HEK293 (cell line): Measurements from ENCODE around the gene TSPAN17.
"Not testable (repeated sequence)": the region's sequence is repeated elsewhere in the genome, so short reads cannot be mapped to it uniquely, and the experiment has no call there.

Experiments used
- CTCF ChIA-PET: fragments of 350-600 bp; formaldehyde crosslinking; extraction: SDS; loops from one replicate; lab custom pipeline; 2021; ENCODE audit warnings: antibody characterized with exemption; lab: Yijun Ruan, JAX
- POLR2A ChIA-PET: fragments of 300-600 bp; formaldehyde crosslinking; extraction: SDS; loops from one replicate; lab custom pipeline; 2020; ENCODE audit warnings: antibody characterized with exemption, inconsistent platforms; lab: Yijun Ruan, JAX
- H3K27ac ChIP-seq: fragments of 200-500 bp; sonication (Bioruptor generic); 2 replicates; pipeline ENCODE4 v1.5.1; 2014; ENCODE audit warnings: low read depth, low read length, control low read depth, inconsistent platforms; ENCODE audit errors: extremely low read depth
- H3K36me3 ChIP-seq, 2 experiments: fragments of 200-500 bp in 1 of 2; sonication (Bioruptor generic) in 1 of 2; 1 replicate in 1 of 2; 2 replicates in 1 of 2; pipeline ENCODE4 v1.5.1; 2014 to 2017; ENCODE audit warnings: inconsistent platforms in 2 of 2, low read length in 2 of 2; ENCODE audit not compliant: control insufficient read depth in 2 of 2, insufficient read depth in 1 of 2
- H3K4me1 ChIP-seq: fragments of 200-500 bp; sonication (Bioruptor generic); 2 replicates; pipeline ENCODE4 v1.5.1; 2014; ENCODE audit warnings: mild to moderate bottlenecking, low read length, inconsistent platforms; ENCODE audit not compliant: control insufficient read depth, insufficient read depth
- H3K4me3 ChIP-seq: 2 replicates; pipeline ENCODE4 v1.5.1; 2011; ENCODE audit warnings: low read depth, mild to moderate bottlenecking, control low read depth, low read length, moderate library complexity
- H3K9me3 ChIP-seq: fragments of 200-500 bp; sonication (Bioruptor generic); 2 replicates; pipeline ENCODE4 v1.5.1; 2014; ENCODE audit warnings: low read depth, low read length, inconsistent platforms; ENCODE audit not compliant: control insufficient read depth, insufficient read depth
- RBAK ChIP-seq: fragments of 450-650 bp; formaldehyde crosslinking; IDR thresholded peaks from 2 replicates; pipeline ENCODE4 v1.5.1; 2016; ENCODE audit warnings: missing biosample characterization, missing genetic modification characterization
- ZBTB11 ChIP-seq: fragments of 450-650 bp; formaldehyde crosslinking; conservative IDR thresholded peaks from 2 replicates; pipeline ENCODE4 v1.5.1; 2016; ENCODE audit warnings: low read depth, missing biosample characterization, missing genetic modification characterization
- ZBTB8A ChIP-seq: fragments of 450-650 bp; formaldehyde crosslinking; IDR thresholded peaks from 2 replicates; pipeline ENCODE4 v1.5.1; 2016; ENCODE audit warnings: missing biosample characterization, missing genetic modification characterization
- ZNF140 ChIP-seq: fragments of 450-650 bp; formaldehyde crosslinking; IDR thresholded peaks from 2 replicates; pipeline ENCODE4 v1.5.1; 2016; ENCODE audit warnings: missing biosample characterization, missing genetic modification characterization
- ZNF202 ChIP-seq: fragments of 450-650 bp; formaldehyde crosslinking; IDR thresholded peaks from 2 replicates; pipeline ENCODE4 v1.5.1; 2016; ENCODE audit warnings: missing biosample characterization, missing genetic modification characterization, borderline replicate concordance
- ZNF223 ChIP-seq: fragments of 450-650 bp; formaldehyde crosslinking; IDR thresholded peaks from 2 replicates; pipeline ENCODE4 v1.5.1; 2016; ENCODE audit warnings: missing biosample characterization, missing genetic modification characterization
- ZNF266 ChIP-seq: fragments of 450-650 bp; formaldehyde crosslinking; IDR thresholded peaks from 2 replicates; pipeline ENCODE4 v1.5.1; 2016; ENCODE audit warnings: missing biosample characterization, missing genetic modification characterization, low read depth
- ZNF292 ChIP-seq: fragments of 450-650 bp; formaldehyde crosslinking; IDR thresholded peaks from 2 replicates; pipeline ENCODE4 v1.5.1; 2016; ENCODE audit warnings: low read depth, missing biosample characterization, missing genetic modification characterization, borderline replicate concordance
- ZNF394 ChIP-seq: fragments of 450-650 bp; formaldehyde crosslinking; IDR thresholded peaks from 2 replicates; pipeline ENCODE4 v1.5.1; 2016; ENCODE audit warnings: missing biosample characterization, missing genetic modification characterization, mild to moderate bottlenecking, moderate library complexity, borderline replicate concordance
- ZNF404 ChIP-seq: fragments of 450-650 bp; formaldehyde crosslinking; IDR thresholded peaks from 2 replicates; pipeline ENCODE4 v1.5.1; 2017; ENCODE audit warnings: missing biosample characterization, missing genetic modification characterization
- ZNF426 ChIP-seq: fragments of 450-650 bp; formaldehyde crosslinking; IDR thresholded peaks from 2 replicates; pipeline ENCODE4 v1.5.1; 2017; ENCODE audit warnings: missing biosample characterization, missing genetic modification characterization, mild to moderate bottlenecking, inconsistent platforms, moderate library complexity
- ZNF433 ChIP-seq: fragments of 450-650 bp; formaldehyde crosslinking; IDR thresholded peaks from 2 replicates; pipeline ENCODE4 v1.5.1; 2016; ENCODE audit warnings: missing biosample characterization, missing genetic modification characterization, low read depth
- ZNF518A ChIP-seq: fragments of 450-650 bp; formaldehyde crosslinking; conservative IDR thresholded peaks from 2 replicates; pipeline ENCODE4 v1.5.1; 2016; ENCODE audit warnings: low read depth, missing biosample characterization, missing genetic modification characterization
- ZNF560 ChIP-seq: fragments of 450-650 bp; formaldehyde crosslinking; IDR thresholded peaks from 2 replicates; pipeline ENCODE4 v1.5.1; 2017; ENCODE audit warnings: missing biosample characterization, missing genetic modification characterization, borderline replicate concordance
- ZNF623 ChIP-seq: fragments of 450-650 bp; formaldehyde crosslinking; IDR thresholded peaks from 2 replicates; pipeline ENCODE4 v1.5.1; 2016; ENCODE audit warnings: missing biosample characterization, missing genetic modification characterization
- ZNF654 ChIP-seq: fragments of 450-650 bp; formaldehyde crosslinking; IDR thresholded peaks from 2 replicates; pipeline ENCODE4 v1.5.1; 2016; ENCODE audit warnings: low read depth, missing biosample characterization, missing genetic modification characterization
- ZNF664 ChIP-seq: fragments of 450-650 bp; formaldehyde crosslinking; IDR thresholded peaks from 2 replicates; pipeline ENCODE4 v1.5.1; 2016; ENCODE audit warnings: missing biosample characterization, missing genetic modification characterization

TSPAN17 gene

GRCh38 chr5:176699446-176699845, 52.2 kb downstream of the TSPAN17 start:
- H3K9me3 ChIP-seq, POLR2A ChIA-PET, H3K27ac ChIP-seq, H3K4me3 ChIP-seq: not testable (repeated sequence)
- TF ChIP-seq RBAK (tag by site-specific recombination) (0 out of 2 replicates have a peak, but pooled peaks have one; percentile 38), ZNF266 (tag by site-specific recombination) (peak; percentile 65; the same call in 1 of the 2 replicates), ZNF140 (peak; percentile 36; the same call in 1 of the 2 replicates), ZNF404 (tag by site-specific recombination) (0 out of 2 replicates have a peak, but pooled peaks have one; percentile 14), ZBTB8A (tag by site-specific recombination) (peak; percentile 40; the same call in 1 of the 2 replicates), ZNF560 (tag by site-specific recombination) (0 out of 2 replicates have a peak, but pooled peaks have one; percentile 30), ZNF292 (tag by site-specific recombination) (peak; percentile 61; the same call in 1 of the 2 replicates), ZNF223 (tag by site-specific recombination) (0 out of 2 replicates have a peak, but pooled peaks have one; percentile 53), ZNF623 (tag by site-specific recombination) (peak; percentile 59), ZNF518A (peak; percentile 78), ZBTB11 (peak; percentile 49; the same call in 1 of the 2 replicates), ZNF394 (tag by site-specific recombination) (peak; percentile 86), ZNF654 (tag by site-specific recombination) (peak; percentile 8; the same call in 1 of the 2 replicates), ZNF433 (tag by site-specific recombination) (0 out of 2 replicates have a peak, but pooled peaks have one; percentile 52), ZNF664 (tag by site-specific recombination) (0 out of 2 replicates have a peak, but pooled peaks have one; percentile 28), ZNF426 (tag by site-specific recombination) (peak; percentile 67), ZNF202 (peak; percentile 15; the same call in 1 of the 2 replicates)
- TF ChIP-seq, all 188 proteins: peak for 17; not testable (repeated sequence) for 171
- H3K4me1 ChIP-seq, H3K36me3 ChIP-seq: not testable (repeated sequence)
- CTCF ChIA-PET: interaction anchor here (0.8 to 1.4 kb wide), 4 partner anchors 17 to 411 kb away, joined by 3 to 4 read pairs (median 4); no protein-coding TSS in a partner anchor
